SIG-M5 treated with dmso at 0.1 percent for 504 hours (cell line): ENCODE data around the gene CTBS.

Source experiments
- DNase-seq: peaks from one replicate; lab custom pipeline; 2025; ENCODE audit not compliant: unreplicated experiment; lab: John Stamatoyannopoulos, UW

Gene CTBS

GRCh38 chr1:84506729-84507453 lies 67.3 kb downstream of the CTBS start:
- DNase-seq: peak; percentile 35

- DNase-seq: peak; percentile 87
Measured at GRCh38 chr1:84506002-84506728, 68.1 kb downstream of the CTBS start, which contains the start of the genes GNG5 and SPATA1. Gene GNG5 (minus strand): TSS chr1:84506581. CDS start chr1:84506091, 490 bp downstream. Gene SPATA1 (plus strand): TSS chr1:84506386. CDS start chr1:84516360, 9,974 bp downstream.

- peak; percentile 34 for DNase-seq
Measured at GRCh38 chr1:84505493-84506001, 68.7 kb downstream of the CTBS start.

GRCh38 chr1:84504580-84505492 lies 69.4 kb downstream of the CTBS start:
- peak; percentile 32 for DNase-seq

GRCh38 chr1:84502927-84503326 lies 71.3 kb downstream of the CTBS start:
- no peak for DNase-seq
